GM12801 (cell line): ENCODE results near the gene ARHGEF16.

ENCODE experiments used
- CTCF ChIP-seq: IDR thresholded peaks from one replicate; pipeline ENCODE4 v1.5.1; 2011; ENCODE audit warnings: control low read depth; ENCODE audit not compliant: insufficient read length; ENCODE audit errors: extremely low read depth

The ARHGEF16 gene

GRCh38 chr1:3417082-3417739 is 37.3 kb upstream of the ARHGEF16 start:
- no peak for TF ChIP-seq CTCF

GRCh38 chr1:3417934-3418333 is 36.5 kb upstream of the ARHGEF16 start:
- no peak for TF ChIP-seq CTCF

- no peak for TF ChIP-seq CTCF
These were observed 35.9 kb upstream of the ARHGEF16 start for GRCh38 chr1:3418600-3418999.

GRCh38 chr1:3419415-3420204 is 34.9 kb upstream of the ARHGEF16 start:
- TF ChIP-seq CTCF = no peak

- no peak for TF ChIP-seq CTCF
These were observed 34.1 kb upstream of the ARHGEF16 start for GRCh38 chr1:3420218-3420951.

- no peak for TF ChIP-seq CTCF
These were observed 31.8 kb upstream of the ARHGEF16 start for GRCh38 chr1:3422638-3423037.

GRCh38 chr1:3423245-3423829 is 31.1 kb upstream of the ARHGEF16 start:
- TF ChIP-seq CTCF = no peak
